WTC11 (cell line): ENCODE results near the gene MBOAT1.

Experiments used
- ESRRA ChIP-seq: sonication (generic); formaldehyde crosslinking; IDR thresholded peaks from 2 replicates; pipeline ENCODE4 v1.8.1; 2022; ENCODE audit warnings: mild to moderate bottlenecking, missing genetic modification reagents, borderline replicate concordance
- TCF7 ChIP-seq: sonication (generic); formaldehyde crosslinking; IDR thresholded peaks from 2 replicates; pipeline ENCODE4 v1.8.0; 2022; ENCODE audit warnings: mild to moderate bottlenecking, low read depth, missing genetic modification reagents, moderate library complexity

GRCh38 chr6:20166210-20166609, 46.1 kb downstream of the MBOAT1 start:
- TF ChIP-seq ESRRA (CRISPR knock-in tag) (no peak), TCF7 (CRISPR knock-in tag) (no peak)
